ENCODE measurements around the gene GIMAP8. TPM values are rescaled to one million over a fixed set of nuclear protein-coding genes. Genes with fewer than 3 reads are reported as not detected.

The GIMAP8 gene
- total RNA-seq, 1 donor from 2014 or later, result 16.2 TPM

DNA sequence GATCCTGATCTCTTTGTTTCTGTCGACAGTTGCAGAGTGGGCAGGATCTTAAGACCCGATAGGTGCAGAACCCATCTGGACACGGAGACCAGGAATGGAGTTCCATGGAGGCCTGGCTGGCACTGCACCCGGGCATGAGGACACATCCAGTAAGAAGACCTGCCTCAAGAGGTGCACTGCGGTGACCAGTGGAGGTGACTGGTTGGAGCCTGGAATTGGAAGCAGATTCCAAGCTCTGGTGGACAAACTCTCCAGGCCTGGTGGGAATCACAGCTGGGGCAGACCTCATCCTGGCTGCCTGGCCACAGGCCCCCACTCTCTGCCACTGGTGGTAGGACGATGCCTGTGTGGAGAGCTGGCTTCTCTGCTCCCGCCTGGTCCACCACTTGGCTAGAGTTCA lies 40.3 kb upstream of the GIMAP8 start:
- DNase-seq (no peak), ATAC-seq (no peak)
- intact Hi-C loops (cut with micrococcal nuclease), result no loop called here

DNA sequence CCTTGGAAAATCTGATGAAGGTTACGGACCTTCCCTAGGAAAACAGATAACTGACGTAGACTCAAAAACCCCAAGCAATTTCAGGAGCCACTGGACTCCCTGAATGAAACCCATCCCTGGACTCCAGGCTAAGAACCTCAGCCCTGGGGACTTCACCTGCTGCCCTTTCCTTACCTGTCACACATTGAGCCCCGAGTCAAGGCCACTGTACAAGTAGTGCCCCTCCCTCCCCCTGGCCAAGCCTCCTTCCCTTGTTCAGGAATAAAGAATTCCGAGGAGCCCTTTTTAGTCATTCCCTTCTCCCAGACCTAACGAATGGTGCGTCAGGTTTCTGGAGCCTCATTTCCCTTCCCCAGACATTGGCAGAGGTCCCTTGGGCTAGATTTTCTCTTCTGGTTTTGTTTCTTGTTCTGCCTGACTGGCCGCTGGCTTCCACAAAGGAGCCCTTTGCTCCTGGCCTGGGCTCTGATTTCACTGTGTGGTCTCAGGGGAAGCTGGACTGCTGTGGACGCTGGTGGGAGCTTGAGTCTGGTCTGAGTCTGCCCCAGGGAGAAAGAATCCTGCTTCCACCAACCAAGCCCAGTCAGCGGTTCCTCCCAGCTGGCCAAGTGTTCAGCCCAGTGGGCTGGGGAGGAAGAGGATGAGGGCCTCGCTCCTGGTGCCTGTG lies 39.6 kb upstream of the GIMAP8 start:
- intact Hi-C loops (cut with micrococcal nuclease), result no loop called here
- ATAC-seq (no peak), DNase-seq (no peak)

DNA sequence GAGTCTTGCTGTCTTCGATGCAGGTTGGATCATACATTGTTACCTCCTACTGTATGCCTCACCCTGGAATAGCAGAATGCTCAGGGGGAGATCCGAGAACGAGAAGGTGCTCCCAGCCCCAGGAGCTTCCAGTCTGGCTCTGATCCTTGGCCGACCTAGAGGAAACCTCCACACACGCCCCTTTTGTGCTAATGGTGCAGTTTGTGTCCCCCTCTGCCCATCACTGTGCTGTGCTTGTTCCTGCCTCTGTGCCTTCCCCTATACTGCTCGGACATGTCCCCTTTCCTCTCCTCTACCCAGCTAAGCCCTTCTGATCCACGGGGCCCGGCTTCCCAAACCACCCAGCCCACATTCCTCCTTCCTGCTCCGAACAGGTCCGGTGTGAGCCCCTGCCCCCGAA lies 38.8 kb upstream of the GIMAP8 start:
- no peak for ATAC-seq
- no peak for DNase-seq

DNA sequence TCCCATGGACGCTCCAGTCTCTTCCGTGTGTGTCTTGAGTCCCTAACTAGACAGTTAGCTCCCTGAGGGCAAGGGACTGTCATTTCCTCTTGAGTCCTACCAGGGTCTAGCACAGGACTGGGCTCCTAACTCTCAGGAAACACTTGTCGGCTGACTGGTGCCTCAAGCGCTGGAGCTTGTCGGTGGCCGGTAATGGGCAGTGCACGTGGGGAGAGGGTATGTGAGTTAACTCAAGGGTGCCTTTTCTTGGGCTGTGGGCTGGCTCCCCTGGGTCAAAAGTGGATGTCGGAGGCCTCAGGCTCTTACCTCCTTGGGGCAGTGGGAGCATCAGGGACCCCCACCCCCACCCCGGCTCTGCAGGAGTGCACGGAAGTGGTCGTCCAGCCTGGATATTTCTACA lies 38.4 kb upstream of the GIMAP8 start:
- intact Hi-C loops (cut with micrococcal nuclease), result no loop called here
- no peak for DNase-seq

More for the DNA sequence above, 38.8 kb upstream of the GIMAP8 start:
- intact Hi-C loops (cut with micrococcal nuclease), result no loop called here

DNA sequence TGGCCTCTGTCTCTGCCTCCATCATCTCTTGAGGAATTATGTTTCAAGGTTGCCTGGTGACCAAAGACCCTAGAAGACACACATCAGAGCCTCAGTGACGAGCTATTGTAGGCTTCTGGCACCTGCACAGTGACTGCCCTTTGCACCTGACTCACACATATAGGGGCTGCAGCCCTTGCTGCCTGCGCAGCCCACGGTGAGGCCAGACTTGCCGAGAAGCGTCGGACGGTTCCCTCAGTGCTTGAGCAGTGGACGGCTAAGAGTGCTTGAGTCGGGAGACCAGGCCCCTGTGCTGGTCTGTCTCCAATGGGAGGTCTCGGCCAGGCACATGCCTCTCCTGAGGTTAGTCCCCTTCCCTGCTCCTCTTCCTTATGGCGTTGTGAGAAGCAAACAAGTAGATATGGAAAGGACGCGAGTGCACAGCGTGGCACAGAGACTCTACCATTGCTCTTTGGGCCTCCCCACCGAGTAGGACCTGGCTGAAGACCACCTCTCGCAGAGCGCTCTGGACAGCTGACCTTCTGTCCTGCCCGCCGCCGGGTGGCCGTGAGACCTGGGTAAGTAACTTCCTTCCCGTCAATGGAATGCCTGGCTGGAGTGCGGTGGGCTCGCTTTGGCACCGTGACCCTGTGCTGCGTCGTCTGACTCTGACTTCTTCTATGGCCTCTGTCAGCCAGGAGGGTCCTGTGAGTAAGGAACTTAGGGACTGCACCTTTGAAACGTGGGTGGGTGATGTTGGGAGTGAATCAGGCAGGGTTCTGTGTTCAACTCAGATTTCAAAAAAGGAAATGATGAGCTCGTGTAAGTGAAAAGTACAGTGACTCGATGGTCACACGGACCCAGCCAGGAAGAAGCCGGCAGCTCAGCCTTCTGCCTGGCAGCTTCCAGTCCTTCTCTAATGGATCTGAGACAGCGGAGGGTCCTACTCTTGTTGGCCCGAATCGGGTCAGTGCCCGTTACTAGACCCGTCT lies 37.6 kb upstream of the GIMAP8 start:
- DNase-seq, result no peak
- intact Hi-C loops (cut with micrococcal nuclease), result no loop called here
- no peak for ATAC-seq

More for the DNA sequence above, 38.4 kb upstream of the GIMAP8 start:
- no peak for ATAC-seq

DNA sequence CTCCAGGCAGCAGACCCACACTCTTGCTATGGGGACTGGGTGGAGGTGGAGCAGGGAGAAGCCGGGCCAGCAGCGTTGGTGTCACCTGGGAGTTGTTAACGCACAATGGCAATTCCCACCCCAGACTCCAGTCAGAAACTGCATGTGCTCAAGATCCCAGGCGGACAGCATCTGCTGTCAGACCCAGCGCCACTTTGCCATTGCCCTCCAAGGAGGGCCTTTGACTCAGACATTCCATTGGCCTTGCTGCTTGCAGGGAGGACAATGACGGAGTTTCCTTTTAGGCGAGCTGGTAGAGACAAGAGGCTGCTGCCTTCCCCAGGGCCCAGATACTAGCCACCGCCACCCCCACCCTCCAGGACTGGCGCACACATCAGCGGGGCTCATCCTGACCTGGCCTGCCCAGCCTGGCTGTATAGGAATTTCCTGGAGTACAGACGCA lies 36.8 kb upstream of the GIMAP8 start:
- ATAC-seq (no peak), DNase-seq (no peak)
- intact Hi-C loops (cut with micrococcal nuclease), result no loop called here

DNA sequence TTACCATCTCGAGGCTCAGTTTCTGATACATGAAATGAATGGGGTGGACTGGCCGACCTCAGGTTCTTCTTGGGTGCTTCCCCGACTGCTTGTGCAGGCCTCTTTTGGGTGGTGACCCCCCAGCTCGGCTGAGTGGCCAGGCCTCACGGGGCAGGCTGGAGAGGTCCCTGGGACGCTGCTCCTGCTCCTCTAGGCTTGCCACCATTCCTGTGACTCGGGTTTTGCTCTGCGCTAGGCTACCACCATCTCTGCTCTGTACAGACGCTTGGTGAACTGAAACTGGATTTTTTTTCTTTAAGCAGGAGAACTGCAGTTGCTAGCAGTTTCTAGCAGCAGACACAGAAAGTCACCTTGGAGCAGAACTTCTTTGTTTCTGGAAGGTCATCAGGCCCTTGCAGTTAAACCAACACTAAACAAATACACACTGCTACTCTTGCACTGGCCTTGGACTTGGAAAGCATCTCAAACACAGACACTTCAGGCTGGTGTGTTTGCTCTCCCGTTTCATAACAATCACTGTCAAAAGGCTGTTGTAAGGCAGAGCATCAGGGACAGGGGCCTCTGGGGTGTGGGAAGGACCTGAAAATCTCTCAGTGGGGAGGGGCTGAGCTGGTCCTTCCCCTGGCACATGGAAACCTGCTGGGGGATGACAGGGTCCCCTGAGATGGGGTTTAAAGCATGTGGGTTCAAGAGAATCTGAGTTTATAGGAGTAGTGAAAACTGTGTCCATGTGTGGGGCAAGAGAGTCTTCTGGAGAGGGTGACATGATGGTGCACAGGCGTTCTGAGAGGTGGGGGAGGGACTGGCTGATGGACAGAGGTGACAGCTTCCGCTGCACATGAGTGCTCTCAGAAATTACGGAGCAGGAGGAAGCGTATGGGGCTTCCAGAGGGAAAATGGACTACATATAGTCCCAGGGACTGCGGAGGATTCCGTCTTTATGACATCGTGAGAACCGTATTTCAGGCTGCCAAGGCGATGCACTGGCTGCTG lies 35.0 kb upstream of the GIMAP8 start:
- no peak for ATAC-seq
- DNase-seq, result no peak
- intact Hi-C loops (cut with micrococcal nuclease), result no loop called here

DNA sequence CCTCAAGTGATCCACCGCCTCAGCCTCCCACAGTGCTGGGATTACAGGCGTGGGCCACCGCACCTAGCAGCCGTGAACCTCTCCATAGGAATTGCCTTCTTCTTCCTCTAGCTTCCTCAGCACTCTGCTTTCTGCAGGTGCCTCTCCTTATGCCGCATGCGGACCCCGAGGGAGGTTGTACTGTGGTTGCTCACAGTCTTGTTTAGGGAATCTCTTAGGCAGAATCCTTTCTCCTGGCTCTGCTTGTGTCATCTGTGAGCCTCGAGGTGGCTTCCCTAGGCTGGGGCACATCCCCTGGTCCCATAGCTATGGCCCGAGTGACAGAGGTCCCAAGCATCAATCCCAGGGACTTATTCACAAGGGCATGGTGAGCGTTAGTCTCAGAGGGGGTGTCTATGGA lies 33.2 kb upstream of the GIMAP8 start:
- ATAC-seq, result no peak
- intact Hi-C loops (cut with micrococcal nuclease), result no loop called here
- no peak for DNase-seq

DNA sequence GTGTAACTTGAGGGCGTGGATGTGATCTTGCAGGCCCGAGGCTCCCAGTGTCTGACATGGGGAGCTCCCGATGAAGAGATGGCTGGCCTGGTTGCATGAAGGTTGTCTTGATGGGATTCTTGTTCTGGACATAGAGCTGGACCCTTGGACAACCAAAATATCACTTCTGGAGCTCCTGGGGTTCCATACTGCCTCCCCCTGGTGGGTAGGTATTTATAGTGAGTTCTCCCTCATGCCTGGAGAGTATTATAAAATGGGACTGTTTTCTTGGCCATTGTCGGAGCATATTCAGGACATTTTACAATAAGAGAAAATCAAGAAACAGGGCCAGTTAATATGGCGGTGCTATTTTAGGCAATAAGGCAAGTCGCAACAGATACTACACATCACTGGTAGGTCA lies 32.6 kb upstream of the GIMAP8 start:
- intact Hi-C loops (cut with micrococcal nuclease), result no loop called here
- ATAC-seq (no peak), DNase-seq (no peak)

DNA sequence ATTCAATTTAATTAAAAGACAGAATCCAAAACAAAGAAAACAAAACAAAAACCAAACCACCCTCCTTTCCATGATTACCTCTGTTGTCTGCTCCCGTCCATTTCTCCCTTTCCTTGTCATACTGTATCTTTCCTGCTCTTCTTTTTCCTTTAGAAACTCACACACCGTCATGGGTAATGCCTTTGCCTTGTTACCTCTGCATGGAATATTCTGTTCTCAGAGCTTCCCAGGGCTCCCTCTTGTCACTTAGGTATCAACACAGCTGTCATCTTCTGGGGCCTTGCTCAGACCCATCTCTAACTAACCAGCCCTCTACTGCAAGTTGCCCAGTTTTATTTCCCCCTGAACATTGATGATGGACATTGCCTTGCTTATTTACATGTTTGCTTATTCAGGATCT lies 30.2 kb upstream of the GIMAP8 start:
- DNase-seq, result no peak
- ATAC-seq, result no peak
- intact Hi-C loops (cut with micrococcal nuclease), result no loop called here

DNA sequence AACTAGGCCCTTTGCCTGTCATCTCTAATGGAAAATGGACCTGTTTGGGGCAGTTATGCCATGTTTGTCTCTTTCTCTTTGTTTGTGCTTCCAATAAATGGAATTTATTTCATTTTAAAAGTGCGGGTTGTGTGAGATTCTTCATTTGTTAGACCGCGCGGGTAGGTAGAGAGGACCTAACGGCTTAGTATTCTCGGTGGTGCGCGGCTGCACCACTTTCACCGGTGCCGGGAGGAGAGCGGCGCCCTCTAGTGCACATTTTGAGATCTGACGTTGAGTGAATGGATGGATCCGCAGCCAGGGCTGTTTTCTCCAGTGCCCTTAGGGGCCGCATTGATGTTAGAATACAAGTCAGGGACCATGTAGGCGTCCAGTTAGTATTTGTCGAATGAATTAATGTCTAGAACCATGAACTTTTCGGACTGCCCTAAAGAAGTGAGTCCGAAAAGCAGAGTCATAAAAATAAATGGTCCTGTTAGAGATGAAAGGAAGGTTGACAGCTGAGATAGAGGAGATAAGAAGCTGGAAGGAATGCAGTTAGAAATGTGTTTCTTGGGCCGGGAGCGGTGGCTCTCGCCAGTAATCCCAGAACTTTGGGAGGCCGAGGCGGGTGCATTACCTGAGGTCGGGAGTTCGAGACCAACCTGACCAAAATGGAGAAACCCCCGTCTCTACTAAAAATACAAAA lies 29.3 kb upstream of the GIMAP8 start:
- ATAC-seq (peak; percentile 99), DNase-seq (peak; percentile 87)
- intact Hi-C loops (cut with micrococcal nuclease), result no loop called here

DNA sequence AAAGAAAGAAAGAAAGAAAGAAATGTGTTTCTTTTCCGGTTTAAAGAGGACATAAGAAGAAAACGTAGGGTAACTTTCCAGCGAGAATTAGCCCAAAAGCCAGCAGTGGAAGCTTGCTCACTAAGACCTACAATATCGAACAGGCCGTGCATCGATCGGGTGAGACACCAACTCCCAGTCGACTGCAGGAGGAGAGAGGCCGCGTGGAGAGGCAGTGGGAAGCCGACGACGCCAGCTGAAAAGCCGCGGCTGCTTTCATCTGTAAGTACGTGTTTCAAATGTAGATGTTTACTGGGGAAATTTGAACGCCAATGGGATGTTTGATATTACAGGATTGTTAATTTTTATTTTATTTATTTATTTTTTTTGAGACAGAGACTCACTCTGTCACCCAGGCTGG lies 28.6 kb upstream of the GIMAP8 start:
- intact Hi-C loops (cut with micrococcal nuclease), result no loop called here
- DNase-seq, result no peak
- no peak for ATAC-seq

DNA sequence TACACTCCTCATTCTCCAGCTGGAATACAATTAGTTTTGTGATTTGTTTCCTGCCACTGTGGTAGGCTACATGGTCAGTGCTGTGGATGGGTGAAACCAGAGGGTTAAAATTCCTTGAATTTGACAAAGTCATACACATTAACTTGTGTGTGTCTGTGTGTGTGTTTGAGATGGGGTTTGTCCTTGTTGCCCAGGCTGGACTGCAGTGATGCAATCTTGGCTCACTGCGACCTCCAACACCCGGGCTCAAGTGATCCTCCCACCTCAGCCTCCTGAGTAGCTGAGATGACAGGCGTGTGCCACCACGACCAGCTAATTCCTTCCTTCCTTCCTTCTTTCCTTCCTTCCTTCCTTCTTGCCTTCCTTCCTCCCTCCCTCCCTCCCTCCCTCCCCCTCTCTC lies 24.8 kb upstream of the GIMAP8 start:
- intact Hi-C loops (cut with micrococcal nuclease), result no loop called here
- no peak for ATAC-seq
- no peak for DNase-seq

DNA sequence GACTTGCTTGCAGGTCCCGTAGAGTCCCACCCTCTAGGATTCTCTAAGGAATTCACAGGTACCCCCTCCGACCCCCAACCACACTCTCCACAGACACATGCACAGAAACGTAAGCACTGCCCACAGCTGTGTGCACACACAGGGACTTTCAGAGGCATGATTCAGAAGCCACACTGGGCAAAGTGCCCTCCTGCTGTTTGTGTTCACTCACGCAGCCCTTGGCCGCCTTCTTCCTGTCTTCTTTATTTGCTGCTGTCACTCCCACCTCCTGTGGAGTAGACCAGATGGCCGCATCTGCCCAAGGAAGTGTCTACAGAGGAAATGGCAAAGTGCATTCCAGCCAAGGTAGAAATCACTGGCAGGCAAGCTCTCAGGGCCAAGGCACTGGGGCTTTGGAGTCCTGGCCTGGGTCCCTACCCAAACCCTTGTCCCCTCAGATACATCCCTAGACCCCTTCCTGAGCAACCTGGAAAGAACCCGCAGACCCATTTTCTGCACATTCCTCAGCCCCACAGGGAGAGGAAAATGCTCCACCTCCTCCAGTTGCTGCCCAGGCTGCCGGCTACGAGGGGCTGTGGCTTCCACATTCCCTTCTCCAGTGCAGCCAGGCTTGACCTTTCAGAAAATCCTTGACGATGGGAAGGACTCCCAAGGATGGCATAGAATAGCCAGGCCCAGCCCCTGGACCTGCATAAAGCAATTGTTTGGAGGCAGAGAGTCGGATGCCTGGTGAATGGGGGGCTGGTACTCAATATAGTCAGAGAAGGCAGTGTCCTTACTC lies 21.6 kb upstream of the GIMAP8 start:
- ATAC-seq (peak; percentile 30), DNase-seq (no peak)
- intact Hi-C loops (cut with micrococcal nuclease), result no loop called here

DNA sequence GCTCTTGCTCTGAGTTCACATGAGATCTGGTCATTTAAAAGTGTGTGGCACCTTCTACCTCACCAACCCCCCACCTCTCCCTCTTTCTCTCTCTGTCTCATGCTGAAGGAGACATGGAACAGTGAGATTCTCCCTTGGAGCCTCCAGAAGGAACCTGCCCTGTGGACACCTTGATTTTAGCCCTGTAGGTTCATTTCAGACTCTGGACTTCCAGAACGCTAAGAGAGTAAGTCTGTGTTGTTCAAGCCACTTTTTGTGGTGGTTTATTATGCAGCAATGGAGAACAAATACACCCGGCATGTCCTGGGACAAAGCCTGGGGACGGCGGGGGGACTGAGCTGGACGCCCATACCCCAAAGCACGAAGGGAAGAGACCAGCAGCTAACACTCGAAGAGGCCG lies 20.7 kb upstream of the GIMAP8 start:
- DNase-seq (no peak), ATAC-seq (no peak)
- intact Hi-C loops (cut with micrococcal nuclease), result no loop called here

DNA sequence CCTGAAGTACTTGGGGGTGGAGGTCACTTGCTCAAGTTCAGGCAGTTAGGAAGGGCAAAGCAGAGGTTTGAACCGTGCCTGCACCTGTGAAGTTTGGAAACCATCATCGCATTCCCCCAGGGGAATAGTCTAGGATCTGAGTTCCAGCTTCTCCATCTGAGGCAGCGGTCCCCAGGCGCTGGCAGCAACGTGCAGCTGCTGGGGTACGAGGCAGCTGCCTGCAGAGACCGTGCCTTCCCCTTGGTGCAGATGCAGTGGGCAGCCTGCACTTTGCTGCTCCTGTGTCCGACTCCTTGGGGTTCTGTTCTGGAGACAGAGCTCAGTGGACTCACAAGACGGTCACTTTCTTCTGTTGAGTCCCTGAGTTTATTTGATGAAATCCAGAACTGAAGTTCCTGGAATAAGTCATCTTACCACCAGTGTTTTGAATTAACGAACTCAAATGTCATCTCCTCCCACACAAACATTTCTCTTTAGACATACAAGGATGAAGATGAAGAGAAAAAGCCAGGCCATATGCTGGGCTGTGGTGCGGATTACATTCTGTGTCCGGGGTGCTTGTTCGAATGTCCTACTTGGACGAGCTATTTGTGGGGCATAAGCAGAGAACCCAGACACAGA lies 19.9 kb upstream of the GIMAP8 start:
- ATAC-seq (no peak), DNase-seq (no peak)
- intact Hi-C loops (cut with micrococcal nuclease), result no loop called here

DNA sequence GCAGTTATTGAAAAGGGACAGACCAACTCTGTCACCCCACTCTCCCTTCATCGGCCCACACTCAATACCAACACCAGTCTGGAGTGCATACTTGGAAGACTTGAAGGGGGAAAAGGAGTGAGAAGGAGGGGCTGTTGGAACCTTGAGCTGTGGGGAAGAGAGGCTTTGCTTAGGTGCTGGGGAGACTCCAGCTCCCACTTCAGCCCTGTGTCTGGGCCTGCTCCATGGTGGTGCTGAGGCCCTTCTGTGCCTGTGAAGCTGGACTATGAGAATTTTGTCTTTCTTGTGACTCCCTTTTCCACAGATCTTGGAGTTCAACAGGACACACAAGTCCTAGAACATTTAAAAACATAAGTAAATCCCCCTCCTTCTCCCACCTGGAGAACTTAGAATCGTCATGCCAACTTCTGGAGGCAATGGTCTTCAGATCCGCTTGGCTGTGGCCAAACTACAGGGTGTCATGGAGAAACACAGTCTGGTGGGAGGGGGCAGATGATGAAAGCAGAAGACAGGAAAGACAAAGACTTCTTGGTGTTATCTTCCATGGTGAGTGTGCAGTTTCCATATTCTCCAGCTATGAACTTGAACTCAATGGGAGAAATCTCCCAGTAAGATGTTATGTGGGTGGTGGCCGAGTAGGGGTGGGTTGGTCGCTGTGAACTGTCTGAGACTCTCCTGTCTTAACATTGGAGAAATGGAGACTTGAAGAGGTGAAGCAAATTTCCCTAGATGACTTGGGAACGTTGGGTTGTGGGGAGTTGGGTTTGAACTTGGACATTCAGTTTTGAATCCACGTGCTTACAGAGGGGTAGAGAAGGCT lies 18.4 kb upstream of the GIMAP8 start:
- ATAC-seq (no peak), DNase-seq (no peak)
- intact Hi-C loops (cut with micrococcal nuclease), result no loop called here

Data from left ventricle myocardium superior (tissue), 1 donor.